IMR-90 (cell line): ENCODE data around the gene CPLX3.

Source experiments
- CEBPB ChIP-seq: IDR thresholded peaks from 2 replicates; pipeline ENCODE4 v1.6.1; 2012; ENCODE audit warnings: low read depth, low read length, improper control_type of control experiment
- CTCF ChIP-seq: conservative IDR thresholded peaks from 2 replicates; pipeline ENCODE4 v1.5.1; 2012; ENCODE audit warnings: mild to moderate bottlenecking, low read depth, low read length, improper control_type of control experiment
- MAZ ChIP-seq: IDR thresholded peaks from 2 replicates; pipeline ENCODE4 v1.6.1; 2012; ENCODE audit warnings: low read depth, mild to moderate bottlenecking, low read length, improper control_type of control experiment, moderate library complexity, borderline replicate concordance
- POLR2A ChIP-seq: IDR thresholded peaks from 2 replicates; pipeline ENCODE4 v1.6.1; 2012; ENCODE audit warnings: mild to moderate bottlenecking, low read depth, low read length

DNA sequence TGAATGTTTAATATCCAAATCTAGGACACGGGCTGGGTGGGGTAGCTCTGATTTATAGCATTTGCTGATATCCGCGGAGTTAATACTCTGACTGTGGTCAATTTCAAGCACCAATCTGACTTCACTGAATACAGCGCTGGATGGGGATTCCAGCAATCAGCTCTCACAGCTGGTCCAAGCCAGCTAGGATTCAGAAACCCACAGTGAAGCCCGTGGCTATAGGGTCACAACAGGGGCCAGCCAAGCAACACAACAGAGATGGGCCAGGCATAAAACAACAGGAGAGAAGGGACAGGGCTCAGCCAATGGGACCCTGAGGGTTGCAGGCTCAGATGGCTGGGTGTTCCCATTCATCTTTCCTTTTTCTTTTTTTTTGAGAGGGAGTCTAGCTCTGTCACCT lies 19.1 kb upstream of the CPLX3 start:
- TF ChIP-seq POLR2A (no peak), CEBPB (no peak), CTCF (no peak), MAZ (no peak)
